NCI-H446 treated with DMSO at 0.1 percent for 48 hours (cell line): ENCODE results near the gene ASTN2.
A peak's percentile ranks its signal among the peaks of the same experiment; 100 is the strongest.

ENCODE experiments used
- DNase-seq: peaks from one replicate; lab custom pipeline; 2025; lab: John Stamatoyannopoulos, UW

ASTN2 gene

GRCh38 chr9:116673375-116673774 lies 741.5 kb downstream of the ASTN2 start:
- DNase-seq, result no peak

DNA sequence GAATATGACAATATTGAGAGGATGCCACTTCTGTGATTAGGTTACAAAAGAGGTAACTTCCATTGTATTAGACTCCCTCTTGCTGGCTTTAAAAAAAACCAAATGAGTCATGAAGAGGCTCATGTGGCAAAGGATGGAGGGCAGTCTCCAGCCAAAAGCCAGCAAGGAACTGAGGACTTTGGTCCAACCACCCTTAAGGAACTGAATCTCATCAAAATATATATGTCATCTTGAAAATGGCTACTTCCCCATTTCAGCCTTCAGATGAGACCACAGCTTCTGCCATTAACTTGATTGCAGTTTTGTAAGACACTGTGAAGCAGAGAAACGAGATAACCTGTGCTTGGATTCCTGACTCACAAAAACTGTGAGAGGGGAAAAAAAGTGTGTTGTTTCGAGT lies 743.3 kb downstream of the ASTN2 start:
- no peak for DNase-seq

GRCh38 chr9:116668970-116669695 lies 745.7 kb downstream of the ASTN2 start:
- DNase-seq, result no peak

DNA sequence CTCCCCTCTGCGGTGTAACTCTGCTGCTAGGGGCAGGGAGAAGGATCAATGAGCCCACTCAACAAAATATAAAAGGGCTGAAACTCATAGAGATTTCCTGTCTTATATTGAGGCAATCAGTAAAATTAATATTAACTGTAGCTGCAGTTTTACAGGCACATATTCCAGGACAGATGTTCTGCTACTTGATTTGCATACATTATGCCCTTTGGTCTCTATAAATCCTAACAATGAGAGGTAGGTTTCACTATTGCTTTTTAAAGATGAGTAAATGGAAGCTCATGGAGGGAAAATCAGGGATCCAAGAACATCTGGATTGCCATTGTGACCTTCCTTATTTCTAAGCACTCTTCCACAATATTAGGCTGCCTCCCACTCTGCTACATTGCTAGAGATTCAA lies 751.3 kb downstream of the ASTN2 start:
- no peak for DNase-seq

DNA sequence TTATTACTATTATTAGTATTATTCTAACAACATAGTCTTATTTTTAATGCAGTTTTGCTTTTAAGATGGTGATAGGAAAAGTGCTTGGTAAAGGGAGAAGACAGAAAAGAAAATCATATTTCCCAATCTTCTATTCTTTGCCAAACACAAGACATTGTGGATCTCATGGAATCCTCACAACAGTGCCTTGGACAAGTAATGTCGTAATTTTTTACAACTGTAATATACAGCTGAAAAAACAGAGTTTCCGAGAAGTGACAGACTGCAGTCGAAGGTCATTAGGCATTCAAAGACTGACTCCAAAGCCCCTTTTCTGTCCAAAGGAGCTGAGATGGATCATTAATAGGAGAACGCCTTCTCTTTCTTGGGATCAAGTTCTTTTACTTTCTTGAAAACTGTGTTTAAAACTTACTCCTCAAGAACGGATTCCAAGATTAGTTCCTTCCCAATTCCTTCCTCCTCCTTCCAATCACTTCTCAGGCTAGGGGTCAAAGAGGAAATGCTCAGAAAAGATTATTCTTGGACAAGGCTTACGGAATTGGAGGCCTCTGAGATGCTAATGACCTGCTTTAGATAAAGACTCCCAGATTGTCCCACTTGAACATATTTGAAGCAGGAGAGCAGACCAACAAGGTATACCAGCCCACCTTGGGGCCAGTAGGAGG lies 752.1 kb downstream of the ASTN2 start:
- no peak for DNase-seq

GRCh38 chr9:116661037-116661954 lies 753.6 kb downstream of the ASTN2 start:
- DNase-seq, result peak; percentile 0

- no peak for DNase-seq
Measured at GRCh38 chr9:116658265-116658664, 756.6 kb downstream of the ASTN2 start.

GRCh38 chr9:116656977-116657376 lies 757.9 kb downstream of the ASTN2 start:
- DNase-seq, result no peak

- DNase-seq, result no peak
Measured at GRCh38 chr9:116656501-116656971, 758.3 kb downstream of the ASTN2 start.

DNA sequence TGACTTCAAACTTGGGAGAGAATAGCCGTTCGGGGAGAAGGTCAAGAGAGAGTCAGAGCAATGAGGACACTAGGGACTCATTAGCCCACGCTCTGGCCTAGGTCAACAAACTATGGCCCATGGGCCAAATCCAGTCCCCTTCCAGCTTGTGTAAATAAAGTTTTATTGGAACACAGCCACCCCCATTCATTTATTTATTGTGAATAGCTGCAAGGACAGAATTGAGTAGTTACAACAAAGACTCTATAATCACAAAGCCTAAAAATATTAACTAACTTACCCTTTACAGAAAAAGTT lies 760.9 kb downstream of the ASTN2 start:
- no peak for DNase-seq

- DNase-seq, result no peak
Measured at GRCh38 chr9:116653348-116654058, 761.4 kb downstream of the ASTN2 start.

DNA sequence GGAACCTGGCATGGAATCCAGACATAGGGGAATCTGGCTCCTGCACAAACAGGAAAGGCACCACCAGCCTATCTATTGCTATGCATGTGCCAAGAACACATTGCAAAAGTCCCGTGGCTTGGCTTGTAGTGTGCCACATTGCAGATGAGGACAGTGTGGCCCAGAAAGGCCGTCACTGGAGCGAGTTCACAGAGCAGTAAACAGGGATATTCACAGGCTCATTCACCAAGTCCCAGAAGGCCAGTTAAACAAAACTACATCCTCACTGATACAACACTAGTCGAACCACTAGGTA lies 767.4 kb downstream of the ASTN2 start:
- no peak for DNase-seq

- no peak for DNase-seq
Measured at GRCh38 chr9:116646661-116647514, 768.0 kb downstream of the ASTN2 start.

DNA sequence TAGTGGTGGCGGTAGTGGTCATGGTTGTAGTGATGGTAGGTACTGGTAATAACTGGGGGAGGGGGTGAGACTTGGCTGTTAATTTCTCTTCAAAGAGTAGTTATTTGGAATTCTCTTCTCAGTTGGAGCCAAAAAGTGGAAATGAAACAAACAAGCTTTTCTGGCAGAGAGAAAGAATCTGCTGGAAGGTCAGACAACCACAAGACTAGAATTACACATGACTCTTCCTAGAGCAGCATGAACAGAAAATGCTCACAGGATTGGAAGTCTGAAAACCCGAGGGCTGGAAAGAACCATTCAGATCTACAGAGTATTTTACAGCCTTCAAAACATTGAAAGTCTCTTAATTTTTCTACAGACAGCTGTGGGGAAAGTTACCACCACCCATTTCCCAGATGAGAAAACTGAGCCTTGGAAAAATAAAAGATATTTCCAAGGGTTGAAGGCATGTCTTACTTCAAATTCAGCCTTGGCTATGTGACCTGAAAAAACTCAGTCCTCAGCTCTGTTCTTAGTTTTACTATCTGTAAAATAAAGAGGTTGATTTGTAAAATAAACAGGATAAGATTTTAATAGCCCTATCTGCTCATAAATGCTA lies 770.7 kb downstream of the ASTN2 start:
- DNase-seq, result no peak

- no peak for DNase-seq
Measured at GRCh38 chr9:116643691-116644090, 771.2 kb downstream of the ASTN2 start.

DNA sequence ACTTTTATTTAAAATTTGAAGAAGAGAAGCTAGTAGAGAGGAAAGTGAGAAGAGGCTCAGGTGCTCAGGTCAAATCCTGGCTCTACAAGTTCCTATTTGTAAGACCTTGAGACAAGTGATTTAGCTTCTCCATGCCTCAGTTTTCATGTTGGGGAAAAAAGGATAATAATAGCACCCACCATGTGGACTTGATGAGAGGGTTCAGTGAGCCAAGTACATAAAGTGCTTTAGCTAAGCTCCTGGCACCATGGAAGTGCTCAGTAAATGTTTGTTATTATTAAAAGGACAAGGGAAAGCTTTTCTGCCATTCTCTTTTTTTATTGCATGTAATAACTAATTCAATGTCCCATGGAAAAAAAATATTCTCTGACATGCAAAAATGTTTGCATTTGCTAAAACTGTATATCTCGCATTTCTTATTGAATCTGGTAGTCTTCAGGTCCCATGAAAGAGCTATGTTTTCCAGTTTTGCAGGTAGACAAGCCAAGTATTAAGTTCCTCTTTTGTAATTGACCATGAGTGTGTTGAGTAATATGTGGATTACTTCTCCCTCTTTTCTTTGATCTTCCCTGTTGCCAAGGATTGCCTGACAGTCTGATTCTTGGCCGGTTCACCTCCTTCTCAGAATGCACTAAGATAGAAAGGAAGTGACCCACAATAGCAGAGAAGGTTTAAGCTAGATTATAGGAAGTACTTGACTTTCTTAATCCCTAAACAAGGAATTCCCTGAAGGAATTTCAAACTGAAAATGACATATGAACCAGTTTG lies 773.4 kb downstream of the ASTN2 start:
- no peak for DNase-seq

GRCh38 chr9:116639251-116639741 lies 775.6 kb downstream of the ASTN2 start:
- DNase-seq, result no peak

GRCh38 chr9:116635908-116636307 lies 778.9 kb downstream of the ASTN2 start:
- no peak for DNase-seq

GRCh38 chr9:116632990-116633838 lies 781.6 kb downstream of the ASTN2 start:
- no peak for DNase-seq
